H54 (cell line): ENCODE measurements around the gene EPHA6.
"Not testable (repeated sequence)": the region's sequence is repeated elsewhere in the genome, so short reads cannot be mapped to it uniquely, and the experiment has no call there.

Experiments
- DNase-seq: peaks from one replicate; pipeline ENCODE4 v3.0.0; 2011; ENCODE audit warnings: low spot score, mixed read lengths; ENCODE audit not compliant: insufficient read length
- FAIRE-seq: peaks from 3 replicates; lab custom pipeline; 2011; peaks lifted over from hg19 to GRCh38; lab: Jason Lieb, UNC
- POLR2A ChIP-seq: IDR thresholded peaks from 2 replicates; pipeline ENCODE4 v1.6.1; 2011; ENCODE audit warnings: low read depth, mild to moderate bottlenecking, low read length

Gene EPHA6

DNA sequence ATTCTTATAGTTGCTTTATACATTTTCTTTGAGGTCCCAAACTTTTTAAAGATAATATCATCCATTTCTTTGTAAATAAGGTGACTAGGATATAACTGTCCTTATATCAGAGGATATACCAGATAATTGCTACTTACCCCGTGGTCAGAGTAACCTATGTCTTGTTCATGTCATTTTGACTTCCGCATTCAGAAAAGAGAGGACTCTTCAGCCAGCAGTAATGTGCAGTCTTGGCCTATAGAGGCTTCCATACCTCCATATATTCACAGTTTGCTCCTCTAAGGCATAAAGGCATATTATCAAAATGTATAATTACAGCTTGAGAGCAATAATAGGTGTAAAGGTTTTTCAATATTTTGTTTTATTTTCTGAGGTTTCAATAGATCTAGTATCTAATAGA lies 38.5 kb downstream of the EPHA6 start:
- no peak for TF ChIP-seq POLR2A
- no peak for FAIRE-seq

DNA sequence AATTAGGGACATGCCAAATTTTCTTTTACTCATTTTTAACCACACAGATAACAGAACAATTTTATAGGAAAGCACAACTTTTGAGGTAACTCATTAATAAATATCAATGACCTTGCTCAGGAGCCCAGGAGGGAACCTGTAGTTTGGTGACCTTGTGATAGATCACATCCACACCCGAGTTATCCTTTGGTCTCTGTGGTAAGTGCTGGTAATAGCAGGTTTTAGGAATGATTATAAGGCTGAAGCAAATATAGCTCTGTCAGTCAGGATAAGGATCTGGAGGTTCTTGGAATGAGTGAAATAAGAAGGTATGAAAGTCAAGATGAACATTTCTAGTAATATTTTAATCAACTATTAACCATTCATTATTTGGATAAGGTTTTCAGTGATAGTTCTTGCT lies 46.5 kb downstream of the EPHA6 start:
- no peak for TF ChIP-seq POLR2A
- no peak for FAIRE-seq
- DNase-seq = no peak

More for the DNA sequence above, 38.5 kb downstream of the EPHA6 start:
- DNase-seq = no peak

DNA sequence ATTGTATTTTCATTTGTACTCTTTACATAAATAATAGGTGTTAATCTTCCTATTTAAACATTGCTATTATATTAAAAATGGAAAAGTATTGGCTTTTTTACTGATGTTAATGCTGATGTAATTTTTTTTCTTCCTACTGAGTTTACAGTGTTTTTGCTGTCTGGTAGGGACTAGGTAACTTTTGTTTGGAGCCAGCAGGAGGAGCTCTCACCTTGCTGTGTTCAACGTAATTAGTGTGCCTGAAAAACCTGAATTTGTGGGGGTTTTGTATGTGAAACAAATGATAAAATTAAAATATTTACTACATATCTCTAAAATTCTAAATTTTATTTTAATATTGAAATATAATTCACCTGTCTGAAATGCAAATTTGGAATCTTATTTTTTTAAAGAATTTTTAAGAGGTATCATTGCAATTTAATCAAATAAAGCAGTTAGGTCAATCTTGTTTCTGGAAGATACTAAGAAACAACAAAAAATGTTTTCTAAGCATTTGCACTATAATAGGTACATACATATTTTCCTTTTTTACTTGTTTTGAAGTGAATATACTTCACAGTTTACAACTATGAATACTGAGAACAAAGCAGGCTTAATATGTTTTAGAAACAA lies 48.8 kb downstream of the EPHA6 start:
- DNase-seq (no peak), FAIRE-seq (no peak)
- no peak for TF ChIP-seq POLR2A

DNA sequence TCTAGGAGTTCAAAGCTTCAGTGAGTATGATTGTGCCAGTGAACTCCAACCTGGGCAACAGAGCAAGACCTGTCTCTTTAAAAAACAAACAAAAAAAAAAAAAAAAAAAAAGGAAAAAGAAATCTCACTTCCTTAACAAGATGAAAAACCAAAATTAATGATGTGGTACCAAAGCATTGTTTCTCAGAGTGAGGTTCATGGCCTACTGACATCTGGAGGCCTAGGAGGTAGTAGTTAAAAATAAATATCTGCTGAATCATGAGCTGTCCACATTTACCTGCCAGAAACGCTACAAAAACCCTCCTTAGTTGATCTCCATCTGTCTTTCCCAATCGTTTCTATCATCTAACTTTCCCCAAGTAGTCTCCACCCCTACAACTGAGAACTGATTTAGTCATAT lies 51.2 kb downstream of the EPHA6 start:
- FAIRE-seq = no peak
- no peak for TF ChIP-seq POLR2A
- DNase-seq = no peak

DNA sequence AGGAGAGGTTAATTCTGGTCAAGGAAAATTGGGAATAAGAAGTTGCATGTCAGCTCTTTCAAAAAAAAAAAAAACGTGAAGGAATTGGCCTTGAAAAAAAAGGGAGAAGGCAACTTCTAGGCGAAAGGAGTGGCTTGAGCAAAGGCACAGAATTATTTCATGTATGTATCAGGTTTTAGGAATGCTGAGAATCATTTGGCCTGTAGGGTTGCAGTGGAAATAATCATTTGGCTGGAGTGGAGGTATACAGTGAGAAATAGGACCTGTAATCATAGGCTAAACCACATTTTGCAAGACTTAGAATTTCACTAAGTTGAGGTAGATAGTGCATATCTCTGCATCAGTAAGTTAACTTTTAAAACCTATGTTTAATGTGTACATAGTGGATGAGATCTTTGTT lies 54.9 kb downstream of the EPHA6 start:
- TF ChIP-seq POLR2A = no peak
- DNase-seq = no peak
- no peak for FAIRE-seq

DNA sequence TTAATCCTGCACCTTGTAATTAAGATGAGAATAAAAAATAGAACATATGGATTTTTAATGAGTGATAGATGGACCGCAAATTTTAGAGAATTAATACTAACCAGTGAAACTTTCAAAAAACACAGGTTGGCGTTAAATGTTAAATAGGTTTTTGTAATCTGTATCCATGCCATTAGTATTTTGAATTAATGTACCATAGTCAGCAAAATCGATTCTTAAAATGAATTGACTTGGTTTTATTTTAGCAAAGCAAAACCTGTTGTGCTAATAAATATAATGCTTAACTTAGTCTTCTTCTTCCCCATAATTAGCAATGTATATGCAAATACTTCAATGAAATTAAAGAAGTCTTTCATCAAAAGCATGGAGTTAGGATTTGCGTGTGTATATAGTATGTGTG lies 63.1 kb downstream of the EPHA6 start:
- no peak for FAIRE-seq
- DNase-seq = no peak
- TF ChIP-seq POLR2A = no peak

DNA sequence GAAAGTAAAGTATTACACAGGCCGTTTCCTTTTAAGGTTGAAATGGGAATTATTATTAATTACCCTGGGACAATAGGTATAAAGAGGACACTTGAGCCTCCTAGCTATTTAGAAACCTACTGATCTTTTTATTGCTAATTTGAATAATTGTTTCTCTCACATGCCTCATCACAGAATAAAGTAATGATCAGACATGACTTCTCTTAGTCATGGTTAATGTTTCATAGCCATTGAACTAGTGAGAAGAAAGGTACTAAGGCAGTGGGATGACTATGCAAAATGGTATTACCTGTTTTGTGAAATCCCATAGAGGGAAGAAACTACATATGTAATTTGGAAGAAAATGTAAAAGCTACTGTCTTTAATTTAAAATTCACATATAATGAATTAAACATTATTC lies 85.6 kb downstream of the EPHA6 start:
- no peak for FAIRE-seq
- no peak for TF ChIP-seq POLR2A
- no peak for DNase-seq

DNA sequence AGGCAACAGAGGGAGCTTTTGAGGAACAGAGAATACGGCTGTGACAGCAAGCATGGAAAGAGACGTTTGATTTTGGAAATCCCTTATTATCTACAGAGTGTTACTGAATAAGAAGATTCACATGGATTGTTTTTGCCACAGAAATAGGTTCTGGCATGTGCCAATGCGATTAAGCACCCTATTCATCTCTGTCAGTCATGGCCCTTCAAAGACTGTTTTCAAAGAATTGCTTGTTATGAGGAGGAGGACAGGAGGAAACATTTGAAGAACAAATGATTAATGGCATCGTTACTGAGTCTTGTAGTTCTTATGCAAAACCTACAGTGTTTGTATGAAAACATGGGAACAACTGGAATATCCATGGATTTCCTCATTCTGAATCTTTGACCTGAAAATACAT lies 86.2 kb downstream of the EPHA6 start:
- no peak for TF ChIP-seq POLR2A
- FAIRE-seq (no peak), DNase-seq (no peak)

DNA sequence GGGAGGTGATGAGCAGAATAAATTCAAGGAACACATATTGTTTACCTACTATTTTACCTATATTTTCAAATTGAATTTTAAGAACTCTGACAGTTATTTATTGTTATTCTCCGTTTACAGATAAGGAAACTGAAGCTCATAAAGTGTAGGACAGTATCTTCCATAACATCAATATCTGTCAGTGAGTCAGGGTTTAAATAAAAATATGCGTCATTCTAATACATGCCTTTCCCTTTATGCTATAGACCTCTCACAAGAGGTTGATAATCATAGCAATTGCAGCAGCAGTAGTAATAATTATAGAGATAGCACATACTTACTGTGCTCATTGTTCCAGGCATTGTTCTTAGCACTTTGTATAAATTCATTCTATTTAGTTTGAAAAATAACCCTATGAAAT lies 101.1 kb downstream of the EPHA6 start:
- no peak for FAIRE-seq
- no peak for DNase-seq
- TF ChIP-seq POLR2A = no peak

DNA sequence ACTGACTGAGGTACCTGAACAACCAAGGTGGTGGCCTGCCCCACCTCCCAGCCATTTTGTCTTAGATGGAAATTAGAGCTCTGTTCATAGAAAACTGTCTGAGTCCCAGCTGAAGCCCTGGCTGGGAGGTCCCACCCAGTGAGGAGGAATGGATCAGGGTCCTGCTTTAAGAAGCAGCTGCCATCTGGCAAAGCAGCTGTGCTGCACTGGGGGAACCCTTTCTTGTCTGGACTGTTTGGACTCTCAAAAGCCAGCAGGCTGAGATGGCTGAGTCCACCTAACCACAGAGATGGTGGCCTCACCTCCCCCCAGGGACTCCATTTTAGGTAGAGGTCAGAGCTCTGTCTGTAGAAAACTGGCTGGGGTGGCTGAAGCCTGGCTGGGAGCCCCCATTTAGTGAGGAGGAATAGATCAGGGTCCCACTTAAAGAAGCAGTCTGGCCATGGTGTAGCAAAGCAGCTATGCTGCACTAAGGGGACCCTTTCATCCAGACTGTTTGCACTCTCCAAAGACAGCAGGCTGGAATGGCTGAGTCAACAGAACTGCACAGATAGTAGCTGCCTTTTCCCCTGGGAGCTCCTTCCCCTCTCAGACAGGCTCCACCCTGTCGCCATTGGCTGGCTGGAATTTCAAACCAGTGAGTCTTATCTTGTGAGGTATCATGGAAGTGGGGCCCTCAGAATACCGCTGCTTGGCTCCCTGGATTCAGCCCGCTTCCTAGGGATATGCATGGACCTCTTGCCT lies 116.9 kb downstream of the EPHA6 start:
- DNase-seq (no peak), FAIRE-seq (no peak)
- no peak for TF ChIP-seq POLR2A

DNA sequence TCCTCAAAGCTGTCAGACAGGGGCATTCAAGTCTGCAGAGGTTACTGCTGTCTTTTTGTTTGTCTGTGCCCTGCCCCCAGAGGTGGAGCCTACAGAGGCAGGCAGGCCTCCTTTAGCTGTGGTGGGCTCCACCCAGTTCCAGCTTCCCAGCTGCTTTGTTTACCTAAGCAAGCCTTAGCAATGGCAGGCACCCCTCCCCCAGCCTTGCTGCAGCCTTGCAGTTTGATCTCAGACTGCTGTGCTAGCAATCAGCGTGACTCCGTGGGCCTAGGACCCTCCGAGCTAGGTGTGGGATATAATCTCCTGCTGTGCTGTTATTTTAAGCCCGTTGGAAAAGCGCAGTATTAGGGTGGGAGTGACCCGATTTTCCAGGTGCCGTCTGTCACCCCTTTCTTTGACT lies 127.7 kb downstream of the EPHA6 start:
- FAIRE-seq, DNase-seq: not testable (repeated sequence)

DNA sequence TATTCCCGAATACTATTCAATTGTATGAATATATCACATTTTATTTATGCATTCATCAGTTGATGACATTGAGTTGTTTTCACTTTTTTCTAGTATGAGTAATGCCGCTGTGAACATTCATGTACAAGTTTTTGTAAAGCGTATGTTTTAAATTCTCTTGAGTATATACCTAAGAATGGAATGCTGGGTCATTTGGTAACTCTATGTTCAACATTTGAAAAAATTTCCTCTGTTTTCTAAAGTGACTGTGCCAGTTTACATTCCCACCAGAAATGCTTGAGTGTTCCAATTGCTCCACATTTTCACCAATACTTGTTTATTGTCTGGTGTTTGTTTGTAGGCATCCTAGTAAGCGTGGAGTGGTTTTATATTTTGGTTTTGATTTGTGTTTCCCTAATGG lies 144.5 kb downstream of the EPHA6 start:
- DNase-seq = no peak
- no peak for TF ChIP-seq POLR2A
- FAIRE-seq = no peak

DNA sequence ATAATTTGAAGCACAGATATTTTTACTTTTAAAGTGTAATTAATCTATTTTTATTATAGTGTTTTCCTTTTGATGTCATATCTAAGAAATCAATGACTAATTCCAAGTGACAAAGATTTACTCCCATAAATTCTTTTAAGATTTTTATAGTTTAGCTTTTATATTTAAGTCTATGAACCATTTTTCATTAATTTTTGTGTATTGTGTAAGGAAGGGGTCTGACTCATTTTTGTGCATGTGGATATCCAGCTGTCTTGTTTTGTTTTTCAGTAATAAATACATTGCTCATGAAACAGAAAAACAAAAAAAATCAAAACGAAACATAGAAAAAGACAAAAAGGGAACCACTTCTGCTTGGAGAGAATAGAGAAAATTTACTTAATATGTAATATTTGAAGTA lies 145.1 kb downstream of the EPHA6 start:
- TF ChIP-seq POLR2A = no peak
- FAIRE-seq (no peak), DNase-seq (no peak)

DNA sequence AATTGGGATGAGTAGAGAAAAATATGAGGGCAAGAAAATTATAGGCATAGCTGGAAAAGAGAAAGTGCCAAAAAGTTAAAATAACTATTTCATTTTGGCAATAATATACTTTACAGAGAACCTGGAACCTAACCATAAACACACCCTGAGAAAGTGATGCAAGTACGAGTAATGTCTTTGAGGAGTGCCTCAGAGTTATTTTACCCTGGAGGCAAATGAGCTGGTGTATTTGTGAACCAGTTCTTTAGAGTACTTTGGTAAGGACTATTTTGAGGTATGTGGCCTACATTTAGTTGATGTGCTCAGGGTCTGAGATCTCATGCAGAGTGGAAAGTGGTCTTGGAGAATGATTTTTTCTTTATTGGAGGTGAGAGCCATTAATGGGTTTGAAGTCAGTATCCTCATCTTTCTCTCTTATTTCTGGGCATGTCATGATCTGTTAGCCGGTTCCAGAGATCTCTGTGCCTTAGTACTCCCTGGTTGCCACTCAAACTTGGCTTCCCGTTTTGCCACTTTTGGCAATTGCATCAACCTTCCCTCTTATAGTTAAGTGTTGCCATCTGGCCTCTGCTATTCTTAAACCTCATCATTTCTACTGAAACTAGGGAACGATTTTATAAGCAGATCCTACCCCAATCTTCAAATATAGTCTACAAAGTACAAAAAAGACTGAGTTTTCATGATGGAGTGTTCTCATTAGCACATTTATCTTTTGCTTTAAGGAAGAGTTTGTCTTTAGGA lies 145.7 kb downstream of the EPHA6 start:
- DNase-seq = no peak
- FAIRE-seq = no peak
- TF ChIP-seq POLR2A = no peak
